Body of pancreas (tissue), 4 donors: ENCODE data around the gene SPDYE4.

ENCODE experiments used
- CTCF ChIP-seq, 7 experiments: fragments of 450-650 bp in 4 of 7; fragments of 200-600 bp in 3 of 7; sonication (generic) in 3 of 7; IDR thresholded peaks; one replicate each; pipeline ENCODE4 v1.5.1; 2016 to 2019; ENCODE audit warnings: antibody characterized with exemption in 7 of 7
- POLR2A ChIP-seq, 3 donors: fragments of 450-650 bp; IDR thresholded peaks; one replicate each; pipeline ENCODE4 v1.6.1; 2016; ENCODE audit warnings: antibody characterized with exemption in 3 of 3, mild to moderate bottlenecking in 2 of 3

- TF ChIP-seq POLR2A (IDR thresholded peaks at IDR 0.05) (no peak), CTCF (IDR thresholded peaks at IDR 0.05) (no peak)
Measured at GRCh38 chr17:8712698-8713097, 45.6 kb downstream of the SPDYE4 start.
